ENCODE data around the gene TRUB1.

DNA sequence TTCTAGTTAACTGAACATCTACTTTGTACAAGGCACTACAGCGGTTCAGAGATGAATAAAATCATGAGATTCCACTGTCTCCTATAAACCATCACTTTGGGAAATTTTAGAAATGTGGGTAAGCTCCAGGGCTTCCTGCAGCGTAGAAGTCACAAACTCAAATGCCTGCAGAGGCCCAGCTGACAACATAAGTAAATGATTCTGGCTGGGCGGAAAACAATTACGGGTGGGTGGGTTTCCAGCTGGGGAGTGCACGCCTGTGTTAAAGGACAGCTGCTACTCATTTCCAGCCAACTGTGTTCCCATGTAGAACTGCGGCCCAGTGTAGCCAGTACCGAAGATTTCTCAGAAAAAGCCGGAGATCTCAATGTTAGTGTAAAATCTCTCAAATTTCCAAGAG, 85.7 kb downstream of the TRUB1 start:
- TF ChIP-seq, protein P1, sequence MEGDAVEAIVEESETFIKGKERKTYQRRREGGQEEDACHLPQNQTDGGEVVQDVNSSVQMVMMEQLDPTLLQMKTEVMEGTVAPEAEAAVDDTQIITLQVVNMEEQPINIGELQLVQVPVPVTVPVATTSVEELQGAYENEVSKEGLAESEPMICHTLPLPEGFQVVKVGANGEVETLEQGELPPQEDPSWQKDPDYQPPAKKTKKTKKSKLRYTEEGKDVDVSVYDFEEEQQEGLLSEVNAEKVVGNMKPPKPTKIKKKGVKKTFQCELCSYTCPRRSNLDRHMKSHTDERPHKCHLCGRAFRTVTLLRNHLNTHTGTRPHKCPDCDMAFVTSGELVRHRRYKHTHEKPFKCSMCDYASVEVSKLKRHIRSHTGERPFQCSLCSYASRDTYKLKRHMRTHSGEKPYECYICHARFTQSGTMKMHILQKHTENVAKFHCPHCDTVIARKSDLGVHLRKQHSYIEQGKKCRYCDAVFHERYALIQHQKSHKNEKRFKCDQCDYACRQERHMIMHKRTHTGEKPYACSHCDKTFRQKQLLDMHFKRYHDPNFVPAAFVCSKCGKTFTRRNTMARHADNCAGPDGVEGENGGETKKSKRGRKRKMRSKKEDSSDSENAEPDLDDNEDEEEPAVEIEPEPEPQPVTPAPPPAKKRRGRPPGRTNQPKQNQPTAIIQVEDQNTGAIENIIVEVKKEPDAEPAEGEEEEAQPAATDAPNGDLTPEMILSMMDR (conservative IDR thresholded peaks at IDR 0.05; ENCODE audit: low read depth, low read length) = no peak
- TF ChIP-seq RCOR1 (IDR thresholded peaks at IDR 0.05; ENCODE audit: insufficient replicate concordance, low read length) = no peak
- TF ChIP-seq RFX5 (IDR thresholded peaks at IDR 0.05; ENCODE audit: low read depth, low read length) = no peak
- TF ChIP-seq POLR2A (IDR thresholded peaks at IDR 0.05; ENCODE audit: low read depth, low read length) = no peak
- TF ChIP-seq SMC3 (IDR thresholded peaks at IDR 0.05; ENCODE audit: low read depth, low read length) = no peak
- TF ChIP-seq CEBPB (IDR thresholded peaks at IDR 0.05; ENCODE audit: low read depth, low read length) = no peak
